Activated CD4-positive, alpha-beta T cell treated with anti-CD3 and anti-CD28 coated beads, Interleukin-2, Interleukin-6, amounts not matched to agents 100 ng/mL and 50 ng/mL, durations not matched to agents 16 hours and 8 hours (primary cell): Measurements from ENCODE around the gene FARSA.
A peak's percentile ranks its signal among the peaks of the same experiment; 100 is the strongest.

Experiments used
- DNase-seq: peaks from one replicate; pipeline ENCODE4 v3.0.0-alpha.2; 2020

FARSA gene

GRCh38 chr19:12888006-12888603 lies 45.4 kb downstream of the FARSA start:
- no peak for DNase-seq

GRCh38 chr19:12886969-12887747 lies 46.4 kb downstream of the FARSA start, which contains the start of gene KLF1:
TSS of gene KLF1 (minus strand) at chr19:12887201. CDS start at chr19:12887140, 61 bp downstream.
- no peak for DNase-seq

GRCh38 chr19:12886651-12886968 lies 46.9 kb downstream of the FARSA start:
- no peak for DNase-seq

- DNase-seq: no peak
Measured at GRCh38 chr19:12885749-12886650, 47.5 kb downstream of the FARSA start.

- DNase-seq: peak; percentile 94
Measured at GRCh38 chr19:12884926-12885748, 48.4 kb downstream of the FARSA start.

- no peak for DNase-seq
Measured at GRCh38 chr19:12884627-12884925, 48.9 kb downstream of the FARSA start.

GRCh38 chr19:12884202-12884601 lies 49.3 kb downstream of the FARSA start:
- no peak for DNase-seq

GRCh38 chr19:12882589-12882988 lies 50.9 kb downstream of the FARSA start:
- no peak for DNase-seq

- DNase-seq: peak; percentile 96
Measured at GRCh38 chr19:12881172-12881808, 52.2 kb downstream of the FARSA start, which contains the start of gene DNASE2. TSS of gene DNASE2 (minus strand) at chr19:12881449. CDS start at chr19:12881375, 74 bp downstream.

GRCh38 chr19:12880551-12881171 lies 52.9 kb downstream of the FARSA start:
- peak; percentile 8 for DNase-seq

GRCh38 chr19:12875086-12875485 lies 58.4 kb downstream of the FARSA start:
- DNase-seq: no peak

GRCh38 chr19:12873891-12874745 lies 59.4 kb downstream of the FARSA start:
- no peak for DNase-seq

- peak; percentile 54 for DNase-seq
Measured at GRCh38 chr19:12872941-12873890, 60.3 kb downstream of the FARSA start.
